Left lobe of liver (tissue), 2 donors: Measurements from ENCODE around the gene DIP2C. TPM values are rescaled to one million over a fixed set of nuclear protein-coding genes. Genes with fewer than 3 reads are reported as not detected.
"Not testable (repeated sequence)": the region's sequence is repeated elsewhere in the genome, so short reads cannot be mapped to it uniquely, and the experiment has no call there.

ENCODE experiments used
- ATAC-seq: fragments of 200-7000 bp; cut with Tn5 transposase; one replicate; pipeline ENCODE4 v1.9.1; 2020; ENCODE audit warnings: mild to moderate bottlenecking, moderate library complexity
- DNase-seq: peaks from one replicate; pipeline ENCODE4 v3.0.0-alpha.2; 2020; ENCODE audit warnings: low spot score
- total RNA-seq: library from RNA; stranded (reverse); gene quantifications from one replicate; pipeline ENCODE4 v1.2.1, GENCODE V29; 2021
- donor health status: DM: no; HTN: no; CAD: no; lungs with moderate emphysema.
- donor health status: DM: no; HTN: yes; CAD: no.

The DIP2C gene
- total RNA-seq, 1 donor from 2014 or later, result 13.9 TPM

- DNase-seq (no peak), ATAC-seq (no peak)
Measured at GRCh38 chr10:305034-305433, 384.4 kb downstream of the DIP2C start.

- no peak for DNase-seq
- ATAC-seq, result no peak
Measured at GRCh38 chr10:301536-301935, 387.9 kb downstream of the DIP2C start.

GRCh38 chr10:300580-300979 lies 388.9 kb downstream of the DIP2C start:
- ATAC-seq, DNase-seq: not testable (repeated sequence)

- DNase-seq (no peak), ATAC-seq (no peak)
Measured at GRCh38 chr10:299969-300368, 389.5 kb downstream of the DIP2C start.

GRCh38 chr10:299512-299911 lies 390.0 kb downstream of the DIP2C start:
- DNase-seq (no peak), ATAC-seq (no peak)

- no peak for ATAC-seq
- no peak for DNase-seq
Measured at GRCh38 chr10:298033-298432, 391.4 kb downstream of the DIP2C start.

- ATAC-seq (no peak), DNase-seq (no peak)
Measured at GRCh38 chr10:297567-297966, 391.9 kb downstream of the DIP2C start.

- ATAC-seq (no peak), DNase-seq (no peak)
Measured at GRCh38 chr10:293636-294035, 395.8 kb downstream of the DIP2C start.

GRCh38 chr10:290026-290725 lies 399.3 kb downstream of the DIP2C start:
- DNase-seq (no peak), ATAC-seq (no peak)

GRCh38 chr10:289581-289980 lies 399.9 kb downstream of the DIP2C start:
- no peak for DNase-seq
- ATAC-seq, result no peak

GRCh38 chr10:288316-289200 lies 400.9 kb downstream of the DIP2C start:
- DNase-seq, result no peak
- no peak for ATAC-seq

GRCh38 chr10:287814-288213 lies 401.7 kb downstream of the DIP2C start:
- ATAC-seq (no peak), DNase-seq (no peak)

- DNase-seq, result no peak
- no peak for ATAC-seq
Measured at GRCh38 chr10:287026-287709, 402.3 kb downstream of the DIP2C start.

- no peak for DNase-seq
- ATAC-seq, result no peak
Measured at GRCh38 chr10:285216-285615, 404.3 kb downstream of the DIP2C start.

- ATAC-seq (no peak), DNase-seq (no peak)
Measured at GRCh38 chr10:283916-284356, 405.5 kb downstream of the DIP2C start.

- ATAC-seq, result no peak
Measured at GRCh38 chr10:283140-283479, 406.4 kb downstream of the DIP2C start.

GRCh38 chr10:282294-283139 lies 407.0 kb downstream of the DIP2C start:
- no peak for DNase-seq
- no peak for ATAC-seq

More at GRCh38 chr10:283140-283479, 406.4 kb downstream of the DIP2C start:
- no peak for DNase-seq

GRCh38 chr10:279655-280054 lies 409.8 kb downstream of the DIP2C start:
- no peak for DNase-seq
- ATAC-seq, result no peak

- DNase-seq, result no peak
- no peak for ATAC-seq
Measured at GRCh38 chr10:279232-279631, 410.2 kb downstream of the DIP2C start.

- ATAC-seq (no peak), DNase-seq (no peak)
Measured at GRCh38 chr10:278707-279106, 410.8 kb downstream of the DIP2C start.

- DNase-seq, result no peak
- ATAC-seq, result peak; percentile 10
Measured at GRCh38 chr10:277963-278362, 411.5 kb downstream of the DIP2C start.
